ENCODE data around the gene F13B.

F13B gene, protein sequence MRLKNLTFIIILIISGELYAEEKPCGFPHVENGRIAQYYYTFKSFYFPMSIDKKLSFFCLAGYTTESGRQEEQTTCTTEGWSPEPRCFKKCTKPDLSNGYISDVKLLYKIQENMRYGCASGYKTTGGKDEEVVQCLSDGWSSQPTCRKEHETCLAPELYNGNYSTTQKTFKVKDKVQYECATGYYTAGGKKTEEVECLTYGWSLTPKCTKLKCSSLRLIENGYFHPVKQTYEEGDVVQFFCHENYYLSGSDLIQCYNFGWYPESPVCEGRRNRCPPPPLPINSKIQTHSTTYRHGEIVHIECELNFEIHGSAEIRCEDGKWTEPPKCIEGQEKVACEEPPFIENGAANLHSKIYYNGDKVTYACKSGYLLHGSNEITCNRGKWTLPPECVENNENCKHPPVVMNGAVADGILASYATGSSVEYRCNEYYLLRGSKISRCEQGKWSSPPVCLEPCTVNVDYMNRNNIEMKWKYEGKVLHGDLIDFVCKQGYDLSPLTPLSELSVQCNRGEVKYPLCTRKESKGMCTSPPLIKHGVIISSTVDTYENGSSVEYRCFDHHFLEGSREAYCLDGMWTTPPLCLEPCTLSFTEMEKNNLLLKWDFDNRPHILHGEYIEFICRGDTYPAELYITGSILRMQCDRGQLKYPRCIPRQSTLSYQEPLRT

DNA sequence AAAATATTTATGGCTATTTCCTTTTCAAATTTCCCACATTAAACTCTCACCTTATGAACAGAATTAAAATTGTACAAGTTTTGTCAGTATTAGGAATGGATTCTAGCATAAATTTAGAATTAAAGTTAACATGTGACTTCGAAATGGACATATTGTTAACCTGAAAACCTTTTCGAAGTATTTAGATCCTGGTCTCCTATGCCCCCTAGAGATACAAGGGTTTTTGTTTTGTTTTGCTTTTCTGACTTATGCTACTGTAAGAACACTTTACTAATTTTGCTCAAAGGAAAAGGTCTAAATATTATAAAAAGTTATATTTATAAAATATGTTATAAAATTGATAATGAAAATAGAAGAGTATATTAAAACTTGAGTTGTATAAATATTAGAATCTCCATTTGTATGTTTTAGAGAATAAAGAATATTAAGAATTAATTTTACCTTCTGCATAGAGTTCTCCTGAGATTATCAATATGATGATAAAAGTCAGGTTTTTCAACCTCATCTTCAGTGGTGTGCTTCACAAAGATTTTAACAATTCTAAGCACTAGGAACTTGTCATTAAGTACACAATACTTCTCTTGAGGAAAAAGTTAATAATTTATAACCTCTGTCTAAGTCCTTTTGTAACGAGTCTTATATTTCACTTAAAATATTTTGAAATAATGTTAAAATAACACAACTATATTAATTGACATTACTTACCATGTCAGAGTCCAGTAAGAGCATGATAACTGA, at the start of gene F13B:
Gene F13B (minus strand): TSS at position 542 of the 738 bp plus-strand sequence. CDS start 37 bp downstream, at position 505.
- H3K36me3 Mint-ChIP-seq (ENCODE audit: low read depth): no peaks in the 10 kb centered on the region
- TF ChIP-seq, protein P1, sequence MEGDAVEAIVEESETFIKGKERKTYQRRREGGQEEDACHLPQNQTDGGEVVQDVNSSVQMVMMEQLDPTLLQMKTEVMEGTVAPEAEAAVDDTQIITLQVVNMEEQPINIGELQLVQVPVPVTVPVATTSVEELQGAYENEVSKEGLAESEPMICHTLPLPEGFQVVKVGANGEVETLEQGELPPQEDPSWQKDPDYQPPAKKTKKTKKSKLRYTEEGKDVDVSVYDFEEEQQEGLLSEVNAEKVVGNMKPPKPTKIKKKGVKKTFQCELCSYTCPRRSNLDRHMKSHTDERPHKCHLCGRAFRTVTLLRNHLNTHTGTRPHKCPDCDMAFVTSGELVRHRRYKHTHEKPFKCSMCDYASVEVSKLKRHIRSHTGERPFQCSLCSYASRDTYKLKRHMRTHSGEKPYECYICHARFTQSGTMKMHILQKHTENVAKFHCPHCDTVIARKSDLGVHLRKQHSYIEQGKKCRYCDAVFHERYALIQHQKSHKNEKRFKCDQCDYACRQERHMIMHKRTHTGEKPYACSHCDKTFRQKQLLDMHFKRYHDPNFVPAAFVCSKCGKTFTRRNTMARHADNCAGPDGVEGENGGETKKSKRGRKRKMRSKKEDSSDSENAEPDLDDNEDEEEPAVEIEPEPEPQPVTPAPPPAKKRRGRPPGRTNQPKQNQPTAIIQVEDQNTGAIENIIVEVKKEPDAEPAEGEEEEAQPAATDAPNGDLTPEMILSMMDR (IDR thresholded peaks at IDR 0.05): no peak
- no peaks in the 10 kb centered on the region for H3K27me3 Mint-ChIP-seq (ENCODE audit: low read depth, poor library complexity)
- no peak for DNase-seq
- peaks cover 11% of the 10 kb centered on the region for H3K9me3 Mint-ChIP-seq
- H3K27ac Mint-ChIP-seq: no peak within 1 kb of the TSS
- no peak within 1 kb of the TSS for H3K4me3 Mint-ChIP-seq
- H3K4me1 Mint-ChIP-seq: no peaks in the 10 kb centered on the region

GRCh38 chr1:197116156-197116555, 49.1 kb upstream of the F13B start:
- H3K27ac Mint-ChIP-seq: no peak overlapping the region
- peaks cover 79% of the 10 kb centered on the region for H3K36me3 Mint-ChIP-seq (ENCODE audit: low read depth)
- H3K27me3 Mint-ChIP-seq (ENCODE audit: low read depth, poor library complexity): no peaks in the 10 kb centered on the region
- TF ChIP-seq, protein P1 (IDR thresholded peaks at IDR 0.05): no peak
- no peak overlapping the region for H3K4me3 Mint-ChIP-seq
- peaks cover 4% of the 10 kb centered on the region for H3K9me3 Mint-ChIP-seq
- no peak for DNase-seq
- no peaks in the 10 kb centered on the region for H3K4me1 Mint-ChIP-seq

DNA sequence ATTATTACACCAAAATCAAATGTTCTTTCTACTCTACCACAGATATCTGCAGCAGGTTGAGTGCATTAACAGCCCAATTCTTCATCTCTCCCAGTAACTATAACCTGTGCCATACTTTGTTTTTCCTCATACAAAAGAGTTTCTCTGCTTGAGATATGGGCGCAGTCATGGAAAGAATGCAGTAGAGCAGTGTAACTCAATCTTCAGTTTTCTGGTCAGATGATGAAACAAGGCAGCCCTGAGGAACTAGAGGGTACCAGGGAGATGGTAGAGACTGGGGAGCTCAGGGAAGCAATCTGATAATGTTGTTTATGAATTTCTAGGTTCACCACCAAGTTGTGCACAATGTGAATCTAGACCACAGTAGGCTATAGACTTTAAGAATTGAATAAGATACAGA, 39.8 kb upstream of the F13B start:
- H3K4me1 Mint-ChIP-seq: no peaks in the 10 kb centered on the region
- peaks cover 93% of the 10 kb centered on the region for H3K36me3 Mint-ChIP-seq (ENCODE audit: low read depth)
- H3K27me3 Mint-ChIP-seq (ENCODE audit: low read depth, poor library complexity): no peaks in the 10 kb centered on the region
- no peak overlapping the region for H3K4me3 Mint-ChIP-seq
- peaks cover 32% of the 10 kb centered on the region for H3K9me3 Mint-ChIP-seq
- no peak for DNase-seq
- H3K27ac Mint-ChIP-seq: no peak overlapping the region
- TF ChIP-seq, protein P1 (IDR thresholded peaks at IDR 0.05): no peak

GRCh38 chr1:197103300-197103699, 36.2 kb upstream of the F13B start:
- Mint-ChIP-seq H3K4me3 (no peak overlapping the region), H3K9me3 (peaks cover 41% of the 10 kb centered on the region), H3K36me3 (ENCODE audit: low read depth) (peaks cover 76% of the 10 kb centered on the region), H3K4me1 (no peaks in the 10 kb centered on the region), H3K27ac (no peak overlapping the region), H3K27me3 (ENCODE audit: low read depth, poor library complexity) (no peaks in the 10 kb centered on the region)
- no peak for DNase-seq
- TF ChIP-seq, protein P1 (IDR thresholded peaks at IDR 0.05): no peak

DNA sequence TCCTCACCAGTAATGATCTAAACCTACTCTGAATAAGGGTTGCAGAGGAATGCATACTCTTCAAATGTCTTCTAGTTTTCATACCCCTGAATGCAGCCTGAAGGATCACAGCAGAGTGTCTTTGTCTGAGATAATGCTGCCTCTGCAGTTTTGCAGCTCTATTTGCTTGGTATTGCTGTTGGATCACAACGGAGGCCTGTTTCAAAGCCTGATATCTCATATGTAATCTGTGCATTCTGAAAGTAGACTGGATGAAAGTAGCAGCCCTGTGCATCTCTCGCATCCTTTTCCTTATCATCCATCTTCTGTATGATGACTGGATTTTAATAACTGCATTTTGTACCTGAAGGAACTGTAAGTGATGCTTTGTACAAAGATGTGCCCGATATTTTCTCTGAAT, 34.9 kb upstream of the F13B start:
- Mint-ChIP-seq H3K36me3 (ENCODE audit: low read depth) (peaks cover 63% of the 10 kb centered on the region), H3K27me3 (ENCODE audit: low read depth, poor library complexity) (no peaks in the 10 kb centered on the region), H3K27ac (no peak overlapping the region), H3K4me1 (no peaks in the 10 kb centered on the region), H3K9me3 (peaks cover 38% of the 10 kb centered on the region), H3K4me3 (no peak overlapping the region)
- no peak for DNase-seq
- TF ChIP-seq, protein P1 (IDR thresholded peaks at IDR 0.05): no peak

Data from nephron progenitor cell (in vitro differentiated cells).